GM18498 (cell line): Measurements from ENCODE around the gene EIF3B.
"Not testable (repeated sequence)": the region's sequence is repeated elsewhere in the genome, so short reads cannot be mapped to it uniquely, and the experiment has no call there.

Source experiments
- ATAC-seq: cut with Tn5 transposase; IDR thresholded peaks from one replicate; pipeline ENCODE4 v1.9.1; 2021; ENCODE audit warnings: mild to moderate bottlenecking, moderate library complexity; ENCODE audit not compliant: unreplicated experiment

The EIF3B gene

GRCh38 chr7:2354186-2354938, at the start of gene EIF3B:
TSS of gene EIF3B (plus strand) at chr7:2354827. CDS start at chr7:2354922, 95 bp downstream.
- peak; percentile 86 for ATAC-seq

GRCh38 chr7:2305258-2305657, 49.4 kb upstream of the EIF3B start:
- ATAC-seq, result not testable (repeated sequence)

DNA sequence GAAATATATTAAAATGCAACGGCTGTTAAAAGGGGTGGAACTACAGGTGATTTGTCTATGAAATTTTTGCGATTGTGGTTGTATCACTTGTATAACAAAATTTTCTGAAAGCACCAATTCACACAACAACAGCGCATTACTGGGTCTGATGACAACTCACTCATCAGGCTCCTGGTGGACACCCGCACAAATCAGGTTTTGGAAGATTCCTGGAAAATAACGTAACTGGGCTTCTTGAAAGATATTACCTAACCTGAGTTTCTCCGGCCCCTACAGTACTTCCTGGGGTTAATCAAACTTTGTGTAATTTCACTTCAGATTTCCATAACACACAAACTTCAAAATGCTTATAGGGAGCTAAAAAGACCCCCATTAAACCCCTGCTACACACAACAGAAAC, 47.9 kb upstream of the EIF3B start:
- ATAC-seq, result no peak

DNA sequence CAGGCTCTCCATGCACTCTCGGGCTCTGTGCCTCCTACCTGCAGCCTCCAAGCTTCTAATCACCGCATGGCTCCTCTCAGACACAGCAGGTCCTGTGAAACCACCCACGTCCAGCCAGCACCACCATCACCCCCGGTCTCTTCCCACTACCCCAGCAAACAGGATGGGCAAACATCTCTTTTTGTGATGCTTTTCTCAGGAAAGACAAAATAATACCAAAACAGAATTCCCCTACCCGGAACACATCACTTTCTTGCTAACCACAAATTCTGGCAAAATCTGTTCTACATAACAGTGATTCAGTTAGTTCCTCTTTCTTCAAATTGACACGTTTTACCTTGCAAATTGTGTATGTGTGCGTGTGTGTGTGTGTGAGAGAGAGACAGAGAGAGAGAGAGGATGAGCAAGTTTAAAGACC, 46.9 kb upstream of the EIF3B start:
- peak; percentile 50 for ATAC-seq

GRCh38 chr7:2309889-2310331, 44.7 kb upstream of the EIF3B start:
- no peak for ATAC-seq

- no peak for ATAC-seq
Observed at GRCh38 chr7:2312267-2312929, 42.2 kb upstream of the EIF3B start.

DNA sequence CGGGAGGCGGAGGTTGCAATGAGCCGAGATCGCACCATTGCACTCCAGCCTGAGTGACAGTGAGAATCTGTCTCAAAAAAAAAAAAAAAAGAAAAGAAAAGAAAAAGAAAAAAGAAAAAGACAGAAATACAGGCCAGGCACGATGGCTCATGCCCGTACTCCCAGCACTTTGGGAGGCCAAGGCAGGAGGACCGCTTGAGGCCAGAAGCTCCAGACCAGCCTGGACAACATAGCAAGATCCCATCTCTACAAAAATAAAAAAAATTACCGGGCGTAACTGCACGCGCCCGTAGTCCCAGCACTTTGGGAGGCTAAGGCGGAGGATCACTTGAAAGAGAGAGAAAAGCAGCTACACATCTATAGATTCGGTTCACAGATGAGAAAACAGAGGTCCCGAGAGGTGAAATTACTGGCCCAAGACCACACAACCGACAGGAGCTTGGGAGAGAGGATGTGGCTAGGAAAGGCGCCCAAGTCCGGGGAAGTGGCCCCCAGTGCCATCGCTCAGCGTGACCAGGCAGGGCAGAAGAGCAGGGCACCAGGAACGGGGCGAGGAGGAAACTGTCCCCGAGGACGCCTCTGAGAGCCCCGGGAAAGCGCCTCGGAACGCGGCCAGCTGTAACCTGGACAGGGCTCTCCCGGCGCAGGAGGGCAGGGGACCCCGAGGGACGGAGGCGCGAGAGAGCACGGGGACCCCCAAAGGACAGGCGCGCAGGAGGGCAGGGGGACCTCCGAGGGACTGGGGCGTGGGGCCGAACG, 41.0 kb upstream of the EIF3B start:
- ATAC-seq, result peak; percentile 11

- ATAC-seq, result peak; percentile 77
Observed at GRCh38 chr7:2314209-2314955, 40.2 kb upstream of the EIF3B start, which contains the start of gene SNX8. TSS of gene SNX8 (minus strand) at chr7:2314441. CDS start at chr7:2314421, 20 bp downstream.

- ATAC-seq, result not testable (repeated sequence)
Observed at GRCh38 chr7:2314956-2315530, 39.6 kb upstream of the EIF3B start.

DNA sequence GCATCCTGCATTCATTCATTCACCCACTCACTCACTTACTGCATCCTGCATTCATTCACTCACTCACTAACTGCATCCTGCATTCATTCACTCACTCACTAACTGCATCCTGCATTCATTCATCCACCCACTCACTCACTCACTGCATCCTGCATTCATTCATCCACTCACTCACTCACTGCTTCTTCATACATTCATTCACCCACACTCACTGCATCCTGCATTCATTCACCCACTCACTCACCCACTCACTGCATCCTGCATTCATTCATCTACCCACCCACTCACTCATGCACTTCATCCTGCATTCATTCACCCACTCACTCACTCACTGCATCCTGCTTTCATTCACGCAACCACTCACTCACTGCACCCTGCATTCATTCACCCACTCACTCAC, 38.8 kb upstream of the EIF3B start:
- ATAC-seq, result no peak

DNA sequence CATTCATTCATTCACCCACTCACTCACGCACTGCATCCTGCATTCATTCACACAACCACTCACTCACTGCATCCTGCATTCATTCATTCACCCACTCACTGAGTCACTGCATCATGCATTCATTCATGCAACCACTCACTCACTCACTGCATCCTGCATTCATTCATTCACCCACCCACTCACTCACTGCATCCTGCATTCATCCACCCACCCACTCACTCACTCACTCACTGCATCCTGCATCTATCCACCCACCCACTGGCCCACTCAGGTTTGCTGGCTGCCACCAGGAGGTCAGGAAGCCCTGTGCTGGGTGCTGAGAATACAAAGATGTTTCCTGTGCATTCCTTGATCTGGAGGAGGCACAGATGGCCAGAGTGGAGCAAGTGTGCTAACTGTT, 38.0 kb upstream of the EIF3B start:
- no peak for ATAC-seq

DNA sequence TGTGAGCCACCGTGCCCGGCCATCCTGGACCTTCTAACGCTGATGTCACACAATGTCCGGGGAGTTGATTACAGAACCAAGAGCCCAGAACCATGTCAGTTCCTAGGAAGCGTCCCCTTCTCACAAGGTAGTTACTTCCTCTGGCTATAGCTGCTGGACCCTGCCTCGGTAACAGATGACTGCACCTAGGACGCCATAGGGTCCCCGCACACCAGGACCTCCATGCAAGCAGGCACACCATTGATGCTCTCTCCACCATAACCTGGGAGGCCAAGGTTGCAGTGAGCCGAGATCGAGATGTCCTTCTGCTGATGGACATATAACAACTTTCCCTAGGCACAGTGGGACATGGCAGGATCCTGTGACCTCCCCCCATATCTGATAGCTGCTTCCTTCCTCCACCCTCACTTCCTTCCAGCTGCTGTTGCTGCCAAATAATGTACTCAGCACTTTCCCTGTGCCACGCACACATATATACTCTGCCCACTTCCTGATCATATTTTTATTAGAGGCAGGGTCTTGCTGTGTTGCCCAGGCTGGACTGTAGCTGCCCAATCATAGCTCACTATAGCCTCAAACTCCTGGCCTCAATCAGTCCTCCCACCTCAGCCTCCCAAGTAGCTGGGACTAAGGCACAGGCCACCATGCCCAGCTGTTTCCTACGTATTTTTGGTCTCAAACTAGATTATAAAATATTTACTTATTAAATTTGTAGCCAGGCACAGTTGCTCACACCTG, 36.9 kb upstream of the EIF3B start:
- no peak for ATAC-seq

GRCh38 chr7:2321020-2321419, 33.6 kb upstream of the EIF3B start:
- ATAC-seq, result no peak

DNA sequence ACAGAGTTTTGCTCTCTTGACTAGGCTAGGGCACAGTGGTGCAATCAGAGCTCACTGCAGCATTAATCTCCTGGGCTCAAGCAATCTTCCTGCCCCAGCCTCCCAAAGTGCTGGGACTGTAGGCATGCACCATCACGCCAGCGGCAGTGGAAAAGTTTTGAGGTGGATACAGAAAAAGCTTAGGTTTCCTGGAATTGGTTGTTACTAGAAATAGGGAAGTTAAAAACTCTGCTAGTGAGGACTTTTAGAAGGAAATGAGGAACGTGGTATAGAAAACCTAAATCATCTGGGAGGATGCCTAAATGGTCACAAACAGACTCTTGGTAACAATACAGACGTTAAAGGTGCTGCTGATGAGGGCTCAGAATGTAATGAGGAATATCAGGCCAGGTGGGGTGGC, 29.5 kb upstream of the EIF3B start:
- ATAC-seq, result no peak

DNA sequence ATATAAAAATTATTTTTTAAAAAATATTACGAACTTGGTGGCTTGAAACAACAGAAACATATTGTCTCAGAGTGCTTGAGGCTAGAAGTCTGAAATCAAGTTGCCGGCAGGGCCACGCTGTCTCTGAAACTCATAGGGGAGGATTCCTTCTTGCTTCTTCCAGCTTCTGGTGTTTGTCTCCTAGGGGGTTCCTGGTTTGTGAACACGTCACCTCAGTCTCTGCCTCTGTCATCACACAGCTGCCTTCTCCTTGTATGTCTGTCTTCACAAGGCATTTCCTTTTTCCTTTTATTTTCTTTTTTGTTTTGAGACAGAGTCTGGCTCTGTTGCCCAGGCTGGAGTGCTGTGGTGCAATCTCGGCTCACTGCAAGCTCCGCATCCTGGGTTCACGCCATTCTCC, 27.7 kb upstream of the EIF3B start:
- no peak for ATAC-seq

- no peak for ATAC-seq
Observed at GRCh38 chr7:2330493-2330892, 24.1 kb upstream of the EIF3B start.

DNA sequence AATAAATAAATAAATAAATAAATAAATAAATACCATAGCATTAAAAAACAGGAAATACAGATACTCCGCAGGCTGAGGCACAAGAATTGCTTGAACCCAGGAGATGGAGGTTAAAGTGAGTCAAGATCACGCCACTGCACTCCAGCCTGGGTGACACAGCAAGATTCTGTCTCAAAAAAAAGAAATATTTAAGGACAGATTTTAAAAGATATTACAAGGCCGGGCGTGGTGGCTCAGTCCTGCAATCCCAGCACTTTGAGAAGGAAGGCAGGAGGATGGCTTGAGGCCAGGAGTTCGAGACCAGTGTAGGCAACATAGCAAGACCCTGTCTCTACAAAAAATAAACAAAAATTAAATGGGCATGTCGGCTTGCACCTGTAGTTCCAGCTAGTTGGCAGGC, 22.9 kb upstream of the EIF3B start:
- no peak for ATAC-seq

DNA sequence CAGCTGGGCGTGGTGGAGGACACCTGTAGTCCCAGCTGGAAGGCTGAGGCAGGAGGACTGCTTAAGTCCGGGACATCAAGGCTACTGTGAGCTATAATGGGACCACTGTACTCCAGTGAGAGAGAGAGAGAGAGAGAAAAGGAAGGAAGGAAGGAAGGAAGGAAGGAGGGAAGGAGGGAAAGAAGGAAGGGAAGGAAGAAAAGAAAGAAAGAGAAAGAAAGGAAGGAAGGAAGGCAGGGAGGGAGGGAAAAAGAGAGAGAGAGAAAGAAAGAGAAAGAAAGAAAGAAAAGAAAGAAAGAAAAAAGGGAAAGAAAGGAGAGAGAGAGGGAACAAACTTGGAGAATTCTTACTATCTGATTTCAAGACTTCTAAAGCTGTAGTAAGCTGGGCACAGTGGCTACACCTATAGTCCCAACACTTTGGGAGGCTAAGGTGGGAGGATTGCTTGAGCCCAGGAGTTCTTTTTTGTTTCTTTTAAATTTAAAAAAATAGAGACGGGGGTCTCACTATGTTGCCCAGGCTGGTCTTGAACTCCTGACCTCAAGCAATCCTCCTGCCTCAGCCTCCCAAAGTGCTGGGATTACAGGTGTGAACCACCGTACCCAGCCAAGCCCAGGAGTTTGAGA, 21.9 kb upstream of the EIF3B start:
- not testable (repeated sequence) for ATAC-seq

DNA sequence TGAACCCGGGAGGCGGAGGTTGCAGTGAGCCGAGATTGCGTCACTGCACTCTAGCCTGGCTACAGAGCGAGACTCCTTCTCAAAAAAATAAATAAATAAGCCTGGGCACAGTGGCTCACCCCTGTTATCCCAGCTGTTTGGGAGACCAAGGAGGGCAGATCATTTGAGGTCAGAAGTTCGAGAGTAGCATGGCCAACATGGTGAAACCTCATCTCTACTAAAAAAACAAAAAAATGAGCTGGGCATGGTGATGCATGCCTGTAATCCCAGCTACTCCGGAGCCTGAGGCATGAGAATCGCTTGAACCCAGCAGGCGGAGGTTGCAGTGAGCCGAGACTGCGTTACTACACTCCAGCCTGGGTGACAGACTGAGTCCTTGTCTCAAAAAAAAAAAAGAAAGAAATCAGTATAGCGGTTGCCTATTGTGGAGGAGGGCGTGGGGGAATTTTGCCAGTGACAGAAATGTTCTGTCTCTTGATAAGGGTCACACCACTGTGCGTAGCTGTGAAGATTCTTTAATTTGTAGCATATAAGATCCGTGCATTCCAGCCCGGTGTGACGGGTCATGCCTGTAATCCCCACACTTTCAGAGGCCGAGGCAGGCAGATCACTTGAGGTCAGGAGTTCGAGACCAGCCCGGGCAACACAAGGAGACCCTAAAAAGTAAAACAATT, 17.9 kb upstream of the EIF3B start:
- ATAC-seq, result no peak
